Measurements from ENCODE around the gene SPDYC. TPM values are rescaled to one million over a fixed set of nuclear protein-coding genes. Genes with fewer than 3 reads are reported as not detected.

SPDYC gene
- total RNA-seq, 1 donor from 2014 or later: not detected

GRCh38 chr11:65209711-65210360 lies 39.8 kb downstream of the SPDYC start:
- intact Hi-C loops (cut with DNase I): no loop called here
- no peak for ATAC-seq
- Histone ChIP-seq H3K4me3 (no peak overlapping the region), H3K36me3 (peaks cover 73% of the 10 kb centered on the region), H3K27me3 (ENCODE audit: low read depth) (no peaks in the 10 kb centered on the region), H3K9me3 (no peaks in the 10 kb centered on the region), H3K27ac (no peak overlapping the region), H3K4me1 (peaks cover 22% of the 10 kb centered on the region)
- DNase-seq: no peak
- TF ChIP-seq, protein P1, sequence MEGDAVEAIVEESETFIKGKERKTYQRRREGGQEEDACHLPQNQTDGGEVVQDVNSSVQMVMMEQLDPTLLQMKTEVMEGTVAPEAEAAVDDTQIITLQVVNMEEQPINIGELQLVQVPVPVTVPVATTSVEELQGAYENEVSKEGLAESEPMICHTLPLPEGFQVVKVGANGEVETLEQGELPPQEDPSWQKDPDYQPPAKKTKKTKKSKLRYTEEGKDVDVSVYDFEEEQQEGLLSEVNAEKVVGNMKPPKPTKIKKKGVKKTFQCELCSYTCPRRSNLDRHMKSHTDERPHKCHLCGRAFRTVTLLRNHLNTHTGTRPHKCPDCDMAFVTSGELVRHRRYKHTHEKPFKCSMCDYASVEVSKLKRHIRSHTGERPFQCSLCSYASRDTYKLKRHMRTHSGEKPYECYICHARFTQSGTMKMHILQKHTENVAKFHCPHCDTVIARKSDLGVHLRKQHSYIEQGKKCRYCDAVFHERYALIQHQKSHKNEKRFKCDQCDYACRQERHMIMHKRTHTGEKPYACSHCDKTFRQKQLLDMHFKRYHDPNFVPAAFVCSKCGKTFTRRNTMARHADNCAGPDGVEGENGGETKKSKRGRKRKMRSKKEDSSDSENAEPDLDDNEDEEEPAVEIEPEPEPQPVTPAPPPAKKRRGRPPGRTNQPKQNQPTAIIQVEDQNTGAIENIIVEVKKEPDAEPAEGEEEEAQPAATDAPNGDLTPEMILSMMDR (IDR thresholded peaks at IDR 0.05): no peak

DNA sequence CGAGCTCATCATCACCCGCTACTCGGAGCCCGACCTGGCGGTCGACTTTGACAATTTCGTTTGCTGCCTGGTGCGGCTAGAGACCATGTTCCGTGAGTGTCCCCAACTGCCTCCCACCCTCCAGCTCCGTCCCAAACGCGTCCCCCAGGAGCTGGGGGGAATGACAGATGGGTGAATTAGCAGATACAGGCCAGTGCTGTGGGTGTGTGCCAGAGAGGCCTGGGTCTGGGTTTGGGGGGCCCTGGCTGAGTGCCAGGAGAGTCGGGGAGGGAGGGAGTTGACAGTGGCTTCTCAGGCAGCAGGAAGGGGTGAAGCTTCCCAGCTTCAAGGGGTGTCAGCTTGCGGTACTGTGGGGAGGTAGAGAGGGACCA lies 40.3 kb downstream of the SPDYC start:
- DNase-seq (no peak), ATAC-seq (no peak)
- TF ChIP-seq, protein P1 (IDR thresholded peaks at IDR 0.05): no peak
- intact Hi-C loops (cut with DNase I): no loop called here
- Histone ChIP-seq H3K9me3 (no peaks in the 10 kb centered on the region), H3K4me1 (peaks cover 22% of the 10 kb centered on the region), H3K27me3 (ENCODE audit: low read depth) (no peaks in the 10 kb centered on the region), H3K27ac (no peak overlapping the region), H3K4me3 (no peak overlapping the region), H3K36me3 (peaks cover 68% of the 10 kb centered on the region)

DNA sequence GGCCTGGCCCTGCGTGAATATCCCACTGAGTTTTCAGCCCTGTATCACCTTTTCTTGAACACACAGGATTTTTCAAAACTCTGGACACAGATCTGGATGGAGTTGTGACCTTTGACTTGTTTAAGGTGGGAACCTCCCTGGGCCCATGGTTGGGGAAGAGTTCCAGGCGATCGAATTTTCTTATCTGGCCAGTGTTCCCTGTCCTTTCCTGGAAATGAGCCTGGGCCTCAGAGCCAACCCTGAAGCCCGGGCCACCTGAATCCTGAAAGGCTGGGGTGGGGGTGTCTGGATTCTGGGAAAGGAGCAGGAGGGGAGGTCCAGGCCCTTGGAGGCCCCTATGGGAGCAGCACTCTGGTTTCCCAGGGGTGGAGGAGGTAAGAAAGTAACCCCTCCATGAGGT lies 40.7 kb downstream of the SPDYC start:
- Histone ChIP-seq H3K27ac (no peak overlapping the region), H3K4me1 (peaks cover 22% of the 10 kb centered on the region), H3K27me3 (ENCODE audit: low read depth) (no peaks in the 10 kb centered on the region), H3K9me3 (no peaks in the 10 kb centered on the region), H3K4me3 (no peak overlapping the region), H3K36me3 (peaks cover 64% of the 10 kb centered on the region)
- TF ChIP-seq, protein P1 (IDR thresholded peaks at IDR 0.05): no peak
- ATAC-seq: no peak
- DNase-seq: no peak
- intact Hi-C loops (cut with DNase I): no loop called here

DNA sequence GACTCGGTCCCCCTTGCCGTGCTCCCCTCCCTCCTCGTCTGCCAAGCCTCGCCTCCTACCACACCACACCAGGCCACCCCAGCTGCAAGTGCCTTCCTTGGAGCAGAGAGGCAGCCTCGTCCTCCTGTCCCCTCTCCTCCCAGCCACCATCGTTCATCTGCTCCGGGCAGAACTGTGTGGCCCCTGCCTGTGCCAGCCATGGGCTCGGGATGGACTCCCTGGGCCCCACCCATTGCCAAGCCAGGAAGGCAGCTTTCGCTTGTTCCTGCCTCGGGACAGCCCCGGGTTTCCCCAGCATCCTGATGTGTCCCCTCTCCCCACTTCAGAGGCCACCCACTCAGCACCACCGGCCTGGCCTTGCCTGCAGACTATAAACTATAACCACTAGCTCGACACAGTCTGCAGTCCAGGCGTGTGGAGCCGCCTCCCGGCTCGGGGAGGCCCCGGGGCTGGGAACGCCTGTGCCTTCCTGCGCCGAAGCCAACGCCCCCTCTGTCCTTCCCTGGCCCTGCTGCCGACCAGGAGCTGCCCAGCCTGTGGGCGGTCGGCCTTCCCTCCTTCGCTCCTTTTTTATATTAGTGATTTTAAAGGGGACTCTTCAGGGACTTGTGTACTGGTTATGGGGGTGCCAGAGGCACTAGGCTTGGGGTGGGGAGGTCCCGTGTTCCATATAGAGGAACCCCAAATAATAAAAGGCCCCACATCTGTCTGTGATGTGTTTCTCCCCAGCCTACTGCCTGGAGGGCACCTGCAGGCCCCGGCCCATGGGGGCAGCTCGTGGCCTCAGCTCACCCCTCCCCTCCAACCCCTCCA lies 41.5 kb downstream of the SPDYC start:
- TF ChIP-seq, protein P1 (IDR thresholded peaks at IDR 0.05): no peak
- Histone ChIP-seq H3K36me3 (peaks cover 56% of the 10 kb centered on the region), H3K9me3 (no peaks in the 10 kb centered on the region), H3K27me3 (ENCODE audit: low read depth) (no peaks in the 10 kb centered on the region), H3K4me1 (peaks cover 22% of the 10 kb centered on the region), H3K4me3 (no peak overlapping the region), H3K27ac (no peak overlapping the region)
- DNase-seq (no peak), ATAC-seq (no peak)
- intact Hi-C loops (cut with DNase I): no loop called here

DNA sequence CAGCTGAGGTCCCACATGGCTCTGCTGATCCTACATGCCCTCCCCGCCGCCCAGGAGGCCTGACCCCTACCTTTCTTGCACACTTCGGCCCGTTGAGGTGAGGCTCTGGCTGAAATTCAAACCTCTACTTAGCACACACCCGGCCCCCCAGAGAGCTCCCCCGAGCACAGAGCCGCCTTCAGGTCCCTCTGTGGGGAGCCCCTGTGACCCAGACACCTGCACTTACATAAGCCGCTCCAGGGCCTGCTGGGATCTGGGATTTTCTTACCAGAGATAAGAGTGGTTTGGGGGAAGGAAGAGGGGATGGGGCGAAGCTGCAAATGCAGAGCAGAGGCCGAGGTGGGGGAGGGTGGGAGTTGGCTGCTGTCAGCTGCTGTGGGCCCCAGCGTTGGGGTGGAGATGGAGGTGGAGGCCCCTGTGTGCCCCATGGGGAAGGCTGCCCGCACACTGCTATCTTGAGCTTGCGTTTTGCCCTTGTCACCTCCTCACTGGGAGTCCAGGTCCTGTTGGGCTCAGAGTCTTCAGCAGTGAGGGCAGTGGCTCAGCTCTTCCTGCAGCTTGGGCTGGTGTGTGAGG lies 42.3 kb downstream of the SPDYC start:
- H3K4me3 ChIP-seq: no peak overlapping the region
- no peak for DNase-seq
- H3K4me1 ChIP-seq: peaks cover 22% of the 10 kb centered on the region
- no peak overlapping the region for H3K27ac ChIP-seq
- H3K27me3 ChIP-seq (ENCODE audit: low read depth): no peaks in the 10 kb centered on the region
- intact Hi-C loops (cut with DNase I): no loop called here
- no peaks in the 10 kb centered on the region for H3K9me3 ChIP-seq
- H3K36me3 ChIP-seq: peaks cover 48% of the 10 kb centered on the region
- TF ChIP-seq, protein P1 (IDR thresholded peaks at IDR 0.05): no peak
- no peak for ATAC-seq
